Stimulated activated CD8-positive, alpha-beta memory T cell treated with anti-CD3 and anti-CD28 coated beads, Interleukin-7, amount 100 ng/mL, for 24 hours (primary cell): Measurements from ENCODE around the gene PPP2R5D.

Experiments
- DNase-seq: peaks from one replicate; pipeline ENCODE4 v3.0.0-alpha.2; 2020; ENCODE audit warnings: low read depth

The PPP2R5D gene

DNA sequence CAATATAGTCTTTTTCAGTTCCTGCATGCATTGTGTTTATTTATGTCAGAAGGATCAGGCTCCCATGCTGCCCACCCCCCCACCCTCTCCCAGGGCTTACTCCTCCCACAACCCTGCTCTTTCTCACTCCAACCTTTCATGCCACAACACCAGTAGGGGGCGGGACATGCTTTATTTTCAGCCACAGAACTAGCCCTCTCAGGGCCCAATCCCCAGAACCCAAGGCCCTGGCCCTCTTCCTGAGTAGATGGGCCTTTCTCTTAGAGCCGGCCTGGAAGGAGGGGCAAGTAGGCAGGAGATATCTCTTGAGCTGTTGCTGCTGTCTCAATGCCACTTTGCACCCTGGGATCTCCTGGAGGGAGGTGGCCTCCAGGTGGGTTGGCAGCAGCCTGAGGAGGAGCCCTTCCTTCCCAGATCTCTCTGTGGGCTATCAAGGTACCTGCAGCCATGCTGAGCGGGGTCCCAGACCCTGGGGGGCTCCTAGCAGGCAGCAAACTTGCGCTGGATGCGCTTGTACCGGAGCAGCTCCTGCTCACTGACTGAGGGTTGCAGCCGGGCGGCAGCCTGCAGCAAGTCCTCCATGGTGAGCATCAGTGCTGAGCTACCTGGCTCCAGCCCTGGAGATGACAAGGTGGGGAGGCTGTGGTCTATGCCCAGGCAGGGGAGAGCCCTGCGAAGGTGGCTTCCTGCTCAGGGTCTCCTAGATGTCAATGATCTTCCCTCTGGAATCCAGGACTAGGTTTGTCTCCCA, 20.3 kb upstream of the PPP2R5D start:
- DNase-seq, result no peak

- DNase-seq, result no peak
These were observed 17.8 kb upstream of the PPP2R5D start for GRCh38 chr6:42966571-42966970.

DNA sequence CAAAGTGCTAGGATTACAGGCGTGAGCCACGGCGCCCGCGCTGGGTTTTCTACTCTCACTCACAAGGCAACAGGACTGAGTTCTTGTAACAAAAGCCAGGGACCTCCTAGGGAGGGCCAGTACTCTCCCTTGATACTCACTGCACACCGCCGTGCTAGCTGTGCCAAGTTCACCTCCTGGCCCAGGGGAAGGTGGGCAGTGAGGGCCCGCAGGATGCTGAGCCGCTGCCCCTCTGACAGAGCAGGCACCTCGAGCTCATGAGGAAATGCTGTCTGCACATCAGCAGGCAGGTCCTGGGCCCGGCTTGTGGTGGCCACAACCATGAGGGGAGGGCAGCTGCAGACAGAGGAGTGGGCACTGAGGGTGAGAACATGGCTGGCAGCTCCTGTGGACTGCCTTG, 17.1 kb upstream of the PPP2R5D start:
- DNase-seq, result no peak

- DNase-seq, result no peak
These were observed 16.2 kb upstream of the PPP2R5D start for GRCh38 chr6:42968126-42968701.

DNA sequence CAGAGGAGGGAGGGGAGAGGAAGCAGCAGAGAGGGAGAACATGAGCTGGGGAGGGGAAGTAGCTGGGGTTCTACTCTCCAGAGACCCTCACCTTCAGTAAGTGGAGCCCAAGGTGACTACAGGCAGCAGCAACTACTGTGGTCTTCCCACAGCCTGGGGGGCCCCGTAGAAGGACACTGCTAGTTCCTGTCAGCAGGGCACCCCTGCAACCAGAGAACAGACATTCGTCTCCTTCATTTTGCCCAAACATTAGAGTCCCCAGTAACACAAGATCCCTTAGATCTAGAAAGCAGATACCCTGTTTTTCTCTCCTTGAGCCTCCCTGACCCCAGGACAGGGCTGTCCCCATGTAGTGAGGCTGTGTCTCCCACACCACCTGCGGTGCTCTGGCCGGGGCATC, 15.6 kb upstream of the PPP2R5D start:
- DNase-seq, result no peak

DNA sequence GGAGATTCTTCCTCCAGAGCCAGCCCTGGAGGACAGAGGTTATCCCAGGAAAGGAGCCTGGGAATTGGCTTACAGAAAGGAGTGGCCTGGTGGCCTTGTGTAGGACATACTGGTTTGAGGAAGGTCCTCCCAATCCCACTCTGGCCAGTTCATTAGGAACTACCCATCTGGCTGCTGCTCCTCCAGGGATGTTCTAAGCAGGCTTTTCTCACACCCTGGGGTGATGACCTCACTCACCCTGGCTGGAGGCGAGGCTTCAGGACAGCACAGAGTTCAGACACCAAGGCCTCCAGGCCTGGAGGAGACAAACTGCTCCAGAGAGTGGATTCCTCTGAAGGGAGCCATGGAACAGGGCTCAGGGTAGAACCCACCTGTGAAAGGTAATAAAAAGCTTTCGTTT, 14.9 kb upstream of the PPP2R5D start:
- no peak for DNase-seq

- DNase-seq, result no peak
These were observed 14.4 kb upstream of the PPP2R5D start for GRCh38 chr6:42969934-42970333.

DNA sequence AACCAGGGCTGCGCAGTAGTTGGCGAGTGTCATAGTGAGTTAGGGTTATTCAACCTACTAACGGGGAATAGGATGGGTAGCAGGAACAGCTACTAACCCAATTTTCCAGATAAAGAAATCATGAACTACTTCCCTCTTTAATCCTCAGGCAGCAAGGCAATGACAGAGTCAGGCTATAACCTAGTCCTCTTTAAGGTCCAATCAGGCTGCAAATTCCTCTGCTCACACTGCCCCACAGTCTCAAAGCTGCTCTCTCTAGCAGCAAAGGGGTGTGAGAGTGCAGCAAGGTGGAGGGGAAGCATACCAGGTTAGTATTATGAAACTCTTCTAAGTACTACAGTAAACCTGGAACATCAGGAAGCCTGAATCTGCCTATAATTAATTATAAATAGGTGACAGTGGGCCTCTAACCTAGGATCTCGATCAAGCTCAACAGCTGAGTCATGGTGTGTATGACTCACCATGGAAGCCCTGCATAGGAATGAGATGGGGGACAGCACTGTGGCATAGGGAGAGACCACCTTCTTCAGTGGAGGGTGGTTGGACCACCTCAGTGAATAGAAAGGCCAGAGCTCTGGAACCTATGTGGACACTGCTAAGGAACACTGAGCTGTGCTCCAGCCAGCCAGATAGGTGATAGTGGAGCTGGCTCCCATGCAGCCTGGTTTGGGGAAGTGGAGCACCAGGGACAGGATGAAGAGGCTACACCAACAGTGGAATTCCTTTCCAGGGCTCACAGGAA, 13.3 kb upstream of the PPP2R5D start:
- no peak for DNase-seq

DNA sequence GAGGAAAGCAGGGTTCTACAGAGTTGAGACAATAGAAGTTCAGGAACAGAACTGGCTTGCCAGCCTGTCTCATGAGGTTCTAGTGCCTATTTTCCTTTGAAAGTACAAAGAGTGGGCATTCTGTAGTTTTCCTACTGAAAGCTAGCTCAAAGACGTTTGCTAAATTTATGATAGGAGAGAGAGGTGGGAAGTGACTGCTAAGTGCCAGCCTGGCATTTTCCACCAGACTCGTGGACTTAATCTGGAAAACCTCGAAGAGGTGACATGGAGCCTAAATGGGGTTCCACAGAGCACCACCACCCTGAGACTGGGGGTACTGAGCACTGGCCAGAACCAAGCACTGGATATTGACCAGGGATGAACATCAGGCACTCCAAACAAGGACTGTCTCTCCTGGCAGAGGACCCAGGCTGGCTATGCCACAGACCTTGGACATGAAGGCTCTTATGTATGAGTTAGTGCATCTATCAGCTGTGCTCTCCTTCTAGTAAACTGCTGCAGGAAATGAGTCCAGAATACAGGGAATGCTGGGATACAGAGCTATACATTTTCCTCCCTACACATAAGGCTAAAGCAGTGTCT, 12.5 kb upstream of the PPP2R5D start:
- DNase-seq, result no peak

GRCh38 chr6:42973926-42974325, 10.4 kb upstream of the PPP2R5D start:
- no peak for DNase-seq

DNA sequence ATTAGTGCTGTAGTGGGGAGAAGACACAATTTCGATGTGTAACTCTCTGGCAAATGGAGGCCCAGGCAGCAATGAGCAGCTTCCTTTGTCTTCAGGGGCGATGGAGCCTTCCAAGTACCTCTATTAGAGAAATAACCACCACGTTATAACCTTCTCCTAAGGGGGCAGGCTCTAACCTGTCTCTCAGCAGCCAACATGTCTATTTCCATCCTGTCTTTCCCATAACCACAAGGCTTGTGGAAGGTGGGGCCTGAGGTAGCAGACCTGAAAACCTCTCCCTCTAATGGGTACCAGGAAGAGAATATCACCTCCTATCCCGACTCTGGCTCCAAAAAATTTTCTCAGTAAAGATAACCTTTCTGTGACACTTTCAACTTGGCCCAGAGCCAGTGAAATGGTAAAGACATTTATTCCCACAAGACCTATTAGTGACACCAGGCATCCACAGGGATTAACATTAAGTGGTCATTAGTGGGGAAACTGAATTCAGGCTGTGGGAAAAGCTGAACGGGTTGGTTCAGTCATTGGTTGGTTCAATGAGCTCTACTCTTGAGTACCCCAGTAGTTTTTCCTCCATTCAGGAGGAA, 9.4 kb upstream of the PPP2R5D start:
- no peak for DNase-seq

DNA sequence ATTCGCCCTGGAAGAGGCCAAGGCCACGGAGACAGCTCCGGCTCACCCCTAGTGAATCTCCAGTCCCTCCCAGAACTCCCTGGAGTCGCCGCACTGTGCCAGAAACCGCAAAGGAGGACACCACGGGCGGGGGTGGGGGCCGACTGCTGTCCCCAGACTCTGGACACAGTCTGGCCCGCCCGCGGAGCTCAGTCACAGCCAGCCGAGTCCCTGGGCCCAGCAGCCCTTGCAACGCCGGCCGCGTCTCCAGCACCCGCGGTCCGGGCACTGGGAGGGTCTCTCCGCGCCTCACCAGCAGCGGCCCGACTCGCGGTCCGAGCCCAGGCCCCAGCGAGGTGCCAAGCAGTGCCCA, 5.9 kb upstream of the PPP2R5D start:
- no peak for DNase-seq

GRCh38 chr6:42978839-42979522, 5.4 kb upstream of the PPP2R5D start, which contains the start of gene PEX6:
TSS of gene PEX6 (minus strand) at chr6:42979181. CDS start at chr6:42979150, 31 bp downstream.
- DNase-seq, result peak; percentile 80

GRCh38 chr6:42979523-42980177, 4.7 kb upstream of the PPP2R5D start:
- no peak for DNase-seq

DNA sequence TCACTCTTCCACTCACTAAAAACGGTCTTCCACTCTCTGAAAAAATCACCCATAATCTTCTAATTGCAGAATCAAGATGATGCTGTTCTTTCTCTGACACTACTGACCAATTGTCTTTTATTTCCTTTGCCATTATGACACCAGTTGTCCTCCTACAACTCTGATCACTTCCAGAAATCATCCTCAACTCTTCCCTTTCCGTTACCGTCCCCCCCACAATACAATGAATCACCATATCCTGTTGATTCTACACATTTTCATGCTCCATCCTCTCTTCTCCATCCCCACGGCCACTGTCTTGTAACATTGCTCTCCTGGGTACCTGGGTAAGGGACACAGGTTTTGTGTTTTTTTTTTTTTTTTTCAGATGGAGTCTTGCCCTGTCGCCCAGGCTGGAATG, 2.5 kb upstream of the PPP2R5D start:
- no peak for DNase-seq

- no peak for DNase-seq
These were observed 630 bp downstream of the PPP2R5D start for GRCh38 chr6:42984924-42985475.

DNA sequence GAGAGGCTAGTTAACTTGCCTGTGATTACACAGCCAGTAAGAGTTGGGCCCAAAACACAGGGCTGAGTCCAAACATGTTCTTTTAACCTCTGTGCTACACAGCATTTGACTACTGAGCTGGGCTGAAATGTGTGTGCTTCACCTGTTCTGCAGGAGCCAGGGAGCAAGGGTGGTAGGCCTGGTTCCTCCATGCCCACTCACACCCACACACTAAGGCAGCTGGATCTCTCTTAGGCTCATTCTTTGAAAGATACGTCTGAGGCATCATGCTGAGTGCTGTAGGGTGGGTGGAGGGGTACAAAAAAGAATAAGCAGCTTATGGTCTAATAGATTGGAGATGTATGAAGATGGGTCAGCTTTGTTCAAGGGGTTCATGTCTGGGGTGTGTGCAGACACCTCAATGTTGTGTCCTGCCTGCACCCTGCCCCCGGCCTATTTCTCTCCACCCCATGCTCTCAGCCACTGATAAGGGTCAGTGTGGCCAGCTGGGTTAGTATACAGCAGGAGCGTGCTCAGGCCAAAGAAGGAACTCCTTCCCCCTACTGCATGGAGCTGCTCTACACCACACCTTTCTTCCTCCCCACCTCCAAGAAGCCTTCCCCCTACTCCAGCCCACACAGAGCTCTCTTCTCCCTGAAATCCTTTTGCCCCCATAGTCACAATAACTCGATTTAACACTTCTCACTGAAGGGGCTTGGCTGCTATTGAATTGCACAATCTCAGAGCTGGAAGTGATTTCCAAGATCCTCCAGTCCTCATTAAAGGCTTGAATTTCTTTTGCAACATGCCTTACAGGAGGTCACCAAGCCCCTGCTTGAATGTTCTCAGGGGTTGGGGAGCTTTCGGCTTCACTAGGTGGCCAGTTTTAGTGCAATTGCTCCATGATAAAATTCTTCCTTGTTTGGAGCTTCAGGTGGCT, 3.4 kb downstream of the PPP2R5D start:
- DNase-seq, result no peak

DNA sequence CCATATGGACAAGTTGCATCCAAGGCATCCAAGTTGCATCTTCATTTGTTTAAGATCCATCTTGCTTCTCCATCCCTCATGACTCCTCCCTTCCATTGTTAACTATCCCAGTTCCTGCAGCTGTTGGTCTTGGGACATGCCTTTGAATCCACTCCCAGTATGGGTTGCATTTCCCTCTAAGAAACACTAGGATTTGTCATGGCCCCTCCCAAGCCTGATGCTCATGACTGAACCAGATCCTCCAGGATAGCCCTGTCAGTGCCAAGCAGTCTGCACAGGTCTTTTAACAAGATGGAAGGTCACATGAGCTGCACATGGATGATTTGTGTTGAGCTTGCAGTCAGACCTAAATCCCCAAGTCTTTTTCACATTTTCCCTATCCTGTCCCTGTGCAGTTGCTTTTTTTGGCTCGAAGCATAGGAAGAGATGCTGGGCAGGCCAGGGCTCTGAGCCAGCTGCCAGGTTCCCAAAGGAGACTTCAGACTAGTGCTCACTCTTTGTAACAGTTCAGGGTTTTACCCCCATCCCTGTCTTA, 4.2 kb downstream of the PPP2R5D start:
- DNase-seq, result no peak

DNA sequence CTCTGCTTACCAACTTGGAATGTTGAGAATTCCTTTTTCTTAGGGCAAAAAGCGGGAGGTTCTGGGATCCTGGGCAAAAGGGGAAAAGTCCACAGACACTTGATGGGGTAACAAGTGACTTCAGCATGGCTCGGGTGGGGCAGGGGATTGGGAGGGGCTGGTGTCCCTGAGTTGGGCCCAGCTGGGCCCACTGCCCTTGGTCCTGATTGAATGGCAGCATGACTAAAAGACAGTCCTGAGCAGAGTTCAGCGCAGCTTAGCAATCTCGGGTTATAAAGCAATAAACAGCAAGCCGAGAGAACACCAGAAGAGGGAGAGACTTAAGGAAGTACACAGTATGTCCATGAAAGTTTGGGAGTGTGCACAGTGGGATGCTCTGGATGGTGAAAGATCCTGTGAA, 5.6 kb downstream of the PPP2R5D start:
- DNase-seq, result no peak

DNA sequence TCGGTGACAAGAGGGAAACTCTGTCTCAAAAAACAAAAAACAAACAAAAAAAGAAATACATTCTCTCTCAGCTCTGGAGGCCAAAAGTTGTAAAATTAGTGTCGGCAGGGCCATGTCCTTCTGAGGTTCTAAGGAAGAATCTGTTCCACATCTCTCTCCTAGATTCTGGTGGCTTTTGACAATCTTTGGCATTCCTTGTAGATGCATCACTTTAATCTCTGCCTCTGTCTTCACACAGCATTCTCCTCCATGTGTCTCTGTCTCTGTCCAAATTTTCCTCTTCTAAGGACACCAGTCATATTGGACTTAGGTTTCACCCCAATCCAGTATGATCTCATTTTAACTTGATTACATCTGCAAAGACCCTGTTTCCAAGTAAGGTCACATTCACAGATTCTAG, 9.1 kb downstream of the PPP2R5D start:
- no peak for DNase-seq
